Activated CD8-positive, alpha-beta T cell treated with anti-CD3 and anti-CD28 coated beads, Interleukin-2, amount 10 ng/mL, durations not matched to agents 7 days and 5 days (primary cell): Measurements from ENCODE around the gene CENPF. TPM values are rescaled to one million over a fixed set of nuclear protein-coding genes. Genes with fewer than 3 reads are reported as not detected.

Experiments
- ATAC-seq: fragments of 150-1000 bp; cut with Tn5 transposase; one replicate; pipeline ENCODE4 v1.10.0; 2021; ENCODE audit warnings: moderate library complexity
- CTCF ChIA-PET: fragments of 350-600 bp; sonication (Branson Sonifier 250); formaldehyde crosslinking; loops from one replicate; lab custom pipeline; 2021; ENCODE audit warnings: antibody characterized with exemption; lab: Charles Lee
- POLR2A ChIA-PET: fragments of 350-600 bp; sonication (Branson Sonifier 250); formaldehyde crosslinking; loops from one replicate; lab custom pipeline; 2021; ENCODE audit warnings: antibody characterized with exemption; lab: Charles Lee
- DNase-seq: peaks from one replicate; pipeline ENCODE4 v3.0.0-alpha.2; 2020
- H3K27ac Mint-ChIP-seq: one replicate; pipeline ENCODE4 v1.8.0; 2021; ENCODE audit warnings: mild to moderate bottlenecking, mixed read lengths
- H3K27me3 Mint-ChIP-seq: one replicate; pipeline ENCODE4 v1.8.0; 2021; ENCODE audit warnings: low read depth, mixed read lengths
- H3K36me3 Mint-ChIP-seq: one replicate; pipeline ENCODE4 v1.8.0; 2021; ENCODE audit warnings: low read depth, mixed read lengths
- H3K4me1 Mint-ChIP-seq: one replicate; pipeline ENCODE4 v1.8.0; 2021; ENCODE audit warnings: low read depth, mixed read lengths
- H3K4me3 Mint-ChIP-seq: one replicate; pipeline ENCODE4 v1.8.0; 2021; ENCODE audit warnings: mild to moderate bottlenecking, mixed read lengths
- H3K9me3 Mint-ChIP-seq: one replicate; pipeline ENCODE4 v1.8.0; 2022; ENCODE audit warnings: mixed read lengths; ENCODE audit not compliant: insufficient read depth
- total RNA-seq, 2 experiments: library from RNA; stranded (reverse); gene quantifications; one replicate each; pipeline ENCODE4 v1.2.3, GENCODE V29; 2021

Gene CENPF
- total RNA-seq, 2 experiments from 2014 or later: 176 to 180 TPM

GRCh38 chr1:214694769-214695168 is 91.8 kb downstream of the CENPF start:
- no peak for ATAC-seq
- ChIA-PET CTCF (no interaction called here), POLR2A (no interaction called here)
- H3K4me1 Mint-ChIP-seq: no peaks in the 10 kb centered on the region
- DNase-seq: no peak
- no peak overlapping the region for H3K4me3 Mint-ChIP-seq
- no peaks in the 10 kb centered on the region for H3K9me3 Mint-ChIP-seq
- no peaks in the 10 kb centered on the region for H3K36me3 Mint-ChIP-seq
- no peaks in the 10 kb centered on the region for H3K27me3 Mint-ChIP-seq
- H3K27ac Mint-ChIP-seq: no peak overlapping the region

- CTCF ChIA-PET: no interaction called here
- POLR2A ChIA-PET: no interaction called here
- no peaks in the 10 kb centered on the region for H3K4me1 Mint-ChIP-seq
- no peak overlapping the region for H3K4me3 Mint-ChIP-seq
- no peak for ATAC-seq
- no peak overlapping the region for H3K27ac Mint-ChIP-seq
- DNase-seq: no peak
- H3K9me3 Mint-ChIP-seq: no peaks in the 10 kb centered on the region
- H3K36me3 Mint-ChIP-seq: no peaks in the 10 kb centered on the region
- no peaks in the 10 kb centered on the region for H3K27me3 Mint-ChIP-seq
These were observed 95.6 kb downstream of the CENPF start for GRCh38 chr1:214698559-214698958.

GRCh38 chr1:214700437-214700836 is 97.4 kb downstream of the CENPF start:
- ChIA-PET CTCF (no interaction called here), POLR2A (no interaction called here)
- no peaks in the 10 kb centered on the region for H3K4me1 Mint-ChIP-seq
- H3K36me3 Mint-ChIP-seq: no peaks in the 10 kb centered on the region
- H3K4me3 Mint-ChIP-seq: no peak overlapping the region
- H3K9me3 Mint-ChIP-seq: peaks cover 4% of the 10 kb centered on the region
- peaks cover 2% of the 10 kb centered on the region for H3K27me3 Mint-ChIP-seq
- H3K27ac Mint-ChIP-seq: no peak overlapping the region
- ATAC-seq: no peak
- DNase-seq: no peak

GRCh38 chr1:214702556-214702955 is 99.6 kb downstream of the CENPF start:
- Mint-ChIP-seq H3K4me1 (no peaks in the 10 kb centered on the region), H3K27me3 (peaks cover 2% of the 10 kb centered on the region), H3K36me3 (no peaks in the 10 kb centered on the region), H3K27ac (no peak overlapping the region), H3K4me3 (no peak overlapping the region), H3K9me3 (peaks cover 7% of the 10 kb centered on the region)
- ATAC-seq (no peak), DNase-seq (no peak)
- ChIA-PET CTCF (no interaction called here), POLR2A (no interaction called here)

- ATAC-seq (no peak), DNase-seq (no peak)
- CTCF ChIA-PET: no interaction called here
- H3K27me3 Mint-ChIP-seq: peaks cover 2% of the 10 kb centered on the region
- no peaks in the 10 kb centered on the region for H3K4me1 Mint-ChIP-seq
- POLR2A ChIA-PET: interaction anchor here (0.6 kb wide), 1 partner anchor 99 kb away, joined by 3 read pairs; no protein-coding TSS in a partner anchor
- H3K4me3 Mint-ChIP-seq: no peak overlapping the region
- H3K36me3 Mint-ChIP-seq: no peaks in the 10 kb centered on the region
- no peak overlapping the region for H3K27ac Mint-ChIP-seq
- H3K9me3 Mint-ChIP-seq: peaks cover 7% of the 10 kb centered on the region
These were observed 104.5 kb downstream of the CENPF start for GRCh38 chr1:214707306-214708087.

- H3K36me3 Mint-ChIP-seq: no peaks in the 10 kb centered on the region
- peaks cover 2% of the 10 kb centered on the region for H3K27me3 Mint-ChIP-seq
- no peak for DNase-seq
- POLR2A ChIA-PET: no interaction called here
- no peak for ATAC-seq
- H3K27ac Mint-ChIP-seq: no peak overlapping the region
- peaks cover 7% of the 10 kb centered on the region for H3K9me3 Mint-ChIP-seq
- CTCF ChIA-PET: no interaction called here
- H3K4me3 Mint-ChIP-seq: no peak overlapping the region
- no peaks in the 10 kb centered on the region for H3K4me1 Mint-ChIP-seq
These were observed 105.4 kb downstream of the CENPF start for GRCh38 chr1:214708321-214708955.

- H3K9me3 Mint-ChIP-seq: peaks cover 5% of the 10 kb centered on the region
- H3K27ac Mint-ChIP-seq: no peak overlapping the region
- ATAC-seq (no peak), DNase-seq (no peak)
- H3K4me1 Mint-ChIP-seq: no peaks in the 10 kb centered on the region
- CTCF ChIA-PET: no interaction called here
- POLR2A ChIA-PET: no interaction called here
- no peaks in the 10 kb centered on the region for H3K36me3 Mint-ChIP-seq
- peaks cover 1% of the 10 kb centered on the region for H3K27me3 Mint-ChIP-seq
- no peak overlapping the region for H3K4me3 Mint-ChIP-seq
These were observed 106.2 kb downstream of the CENPF start for GRCh38 chr1:214709241-214709640.

GRCh38 chr1:214712737-214713136 is 109.7 kb downstream of the CENPF start:
- no peaks in the 10 kb centered on the region for H3K36me3 Mint-ChIP-seq
- DNase-seq (no peak), ATAC-seq (no peak)
- ChIA-PET POLR2A (no interaction called here), CTCF (no interaction called here)
- no peak overlapping the region for H3K27ac Mint-ChIP-seq
- H3K4me3 Mint-ChIP-seq: no peak overlapping the region
- no peaks in the 10 kb centered on the region for H3K4me1 Mint-ChIP-seq
- H3K27me3 Mint-ChIP-seq: no peaks in the 10 kb centered on the region
- H3K9me3 Mint-ChIP-seq: no peaks in the 10 kb centered on the region

Other genes starting within 250 kb of the CENPF start
- under 1 TPM; 0.13 to 0.21 TPM for gene PTPN14, start 51.6 kb upstream of the CENPF start, total RNA-seq